ENCODE results near the gene DOCK2. TPM values are rescaled to one million over a fixed set of nuclear protein-coding genes. Genes with fewer than 3 reads are reported as not detected.

Gene DOCK2
- total RNA-seq, 4 donors from 2014 or later, result 2.3 to 11.2 (median 3.2) TPM

DNA sequence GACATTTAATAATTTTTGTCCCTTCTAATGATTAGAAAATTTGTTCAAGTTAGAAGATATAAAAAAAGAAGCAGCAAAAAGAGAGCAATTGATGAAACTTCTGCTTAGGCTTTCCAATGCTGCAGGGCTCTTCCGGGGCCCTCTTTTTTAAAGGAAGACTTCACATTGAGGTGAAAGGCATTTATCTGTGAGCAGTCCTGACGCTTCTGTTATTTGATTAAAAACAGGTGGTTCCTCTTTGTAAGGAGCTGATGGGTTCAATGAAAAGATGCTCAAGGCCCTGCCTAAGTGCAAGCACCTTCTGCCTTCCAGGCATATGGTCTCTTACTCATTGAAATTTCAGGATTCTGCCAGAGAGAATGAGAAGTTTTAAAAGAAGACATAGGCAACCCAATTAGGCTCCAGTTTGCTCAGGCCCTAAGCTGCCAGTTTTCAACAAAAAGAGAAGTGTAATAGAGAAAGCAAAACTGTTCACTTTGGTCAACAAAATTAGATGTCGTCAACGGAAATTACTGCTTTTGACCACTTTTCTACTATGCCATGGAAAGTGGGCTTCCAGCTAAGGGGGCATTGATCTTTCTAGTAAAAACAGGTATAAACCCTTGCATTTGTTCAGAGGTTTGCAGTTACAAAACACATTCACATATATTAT lies 243.1 kb downstream of the DOCK2 start:
- Histone ChIP-seq H3K27me3 (no peaks in the 10 kb centered on the region), H3K4me1 (no peaks in the 10 kb centered on the region), H3K9me3 (no peaks in the 10 kb centered on the region), H3K4me3 (no peak overlapping the region), H3K27ac (no peak overlapping the region), H3K36me3 (no peaks in the 10 kb centered on the region)
- no peak for DNase-seq (ENCODE audit: low spot score in 2 of 2)
- TF ChIP-seq, protein P1, sequence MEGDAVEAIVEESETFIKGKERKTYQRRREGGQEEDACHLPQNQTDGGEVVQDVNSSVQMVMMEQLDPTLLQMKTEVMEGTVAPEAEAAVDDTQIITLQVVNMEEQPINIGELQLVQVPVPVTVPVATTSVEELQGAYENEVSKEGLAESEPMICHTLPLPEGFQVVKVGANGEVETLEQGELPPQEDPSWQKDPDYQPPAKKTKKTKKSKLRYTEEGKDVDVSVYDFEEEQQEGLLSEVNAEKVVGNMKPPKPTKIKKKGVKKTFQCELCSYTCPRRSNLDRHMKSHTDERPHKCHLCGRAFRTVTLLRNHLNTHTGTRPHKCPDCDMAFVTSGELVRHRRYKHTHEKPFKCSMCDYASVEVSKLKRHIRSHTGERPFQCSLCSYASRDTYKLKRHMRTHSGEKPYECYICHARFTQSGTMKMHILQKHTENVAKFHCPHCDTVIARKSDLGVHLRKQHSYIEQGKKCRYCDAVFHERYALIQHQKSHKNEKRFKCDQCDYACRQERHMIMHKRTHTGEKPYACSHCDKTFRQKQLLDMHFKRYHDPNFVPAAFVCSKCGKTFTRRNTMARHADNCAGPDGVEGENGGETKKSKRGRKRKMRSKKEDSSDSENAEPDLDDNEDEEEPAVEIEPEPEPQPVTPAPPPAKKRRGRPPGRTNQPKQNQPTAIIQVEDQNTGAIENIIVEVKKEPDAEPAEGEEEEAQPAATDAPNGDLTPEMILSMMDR (IDR thresholded peaks at IDR 0.05), result no peak
- TF ChIP-seq POLR2A (IDR thresholded peaks at IDR 0.05) (no peak), EP300 (IDR thresholded peaks at IDR 0.05) (no peak), POLR2AphosphoS5 (IDR thresholded peaks at IDR 0.05) (no peak)
- WGBS, result 84% methylated on average over 4 of the region's 4 CpGs

DNA sequence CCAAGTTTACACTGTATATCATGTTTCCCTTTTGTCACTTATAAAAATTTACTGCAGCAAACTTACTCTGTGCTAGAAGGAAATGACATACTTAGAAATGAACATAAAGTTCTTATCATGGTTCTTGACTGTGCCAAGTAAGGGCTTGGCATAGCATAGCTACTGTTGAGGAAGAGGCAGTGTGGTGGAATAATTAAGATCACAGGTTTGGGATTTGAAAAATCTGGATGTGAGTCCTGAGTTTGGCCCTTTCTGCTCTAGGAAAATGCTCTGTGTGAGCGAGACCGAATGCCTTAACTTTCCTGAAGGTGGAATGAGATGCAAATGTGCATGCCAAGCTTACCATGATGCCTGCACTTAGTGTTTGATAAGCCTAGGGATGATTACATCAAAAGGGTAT lies 243.7 kb downstream of the DOCK2 start:
- Histone ChIP-seq H3K4me3 (no peak overlapping the region), H3K9me3 (no peaks in the 10 kb centered on the region), H3K27me3 (no peaks in the 10 kb centered on the region), H3K4me1 (no peaks in the 10 kb centered on the region), H3K27ac (no peak overlapping the region), H3K36me3 (no peaks in the 10 kb centered on the region)
- no peak for DNase-seq (ENCODE audit: low spot score in 2 of 2)
- no peak for TF ChIP-seq POLR2A (IDR thresholded peaks at IDR 0.05)
- no peak for TF ChIP-seq EP300 (IDR thresholded peaks at IDR 0.05)
- no peak for TF ChIP-seq POLR2AphosphoS5 (IDR thresholded peaks at IDR 0.05)
- TF ChIP-seq, protein P1 (IDR thresholded peaks at IDR 0.05), result no peak
- WGBS, result 73% methylated on average over 2 of the region's 2 CpGs

DNA sequence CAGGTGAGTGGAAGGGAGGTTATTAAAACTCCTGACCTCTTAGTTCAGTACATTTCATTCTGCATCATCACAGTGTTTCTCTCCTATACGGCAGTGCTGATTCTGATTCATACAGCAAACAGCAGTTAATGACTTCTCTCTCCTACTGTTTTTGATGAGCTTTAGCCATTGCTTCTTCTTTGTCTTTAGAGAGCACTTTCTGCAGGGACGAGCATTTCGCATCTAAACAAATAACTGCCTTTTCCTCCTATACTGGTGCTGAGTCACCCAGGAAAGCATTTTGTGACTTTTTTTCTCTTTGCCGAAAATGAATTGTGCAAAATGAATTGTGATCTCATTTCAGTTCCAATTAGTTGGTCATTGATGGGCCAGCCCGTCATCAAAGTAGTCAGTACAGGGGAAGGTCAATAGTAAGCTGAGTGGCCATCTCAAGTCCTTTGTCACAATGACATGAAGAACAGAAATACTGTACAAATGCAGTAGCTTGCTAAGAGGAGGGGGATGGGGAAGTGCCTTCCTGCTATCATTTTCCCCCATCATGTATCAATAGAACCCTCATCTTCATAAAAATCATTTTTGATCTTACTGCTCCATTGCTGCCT lies 244.7 kb downstream of the DOCK2 start:
- TF ChIP-seq EP300 (IDR thresholded peaks at IDR 0.05), result no peak
- Histone ChIP-seq H3K4me1 (no peaks in the 10 kb centered on the region), H3K27ac (no peak overlapping the region), H3K9me3 (no peaks in the 10 kb centered on the region), H3K36me3 (no peaks in the 10 kb centered on the region), H3K27me3 (no peaks in the 10 kb centered on the region), H3K4me3 (no peak overlapping the region)
- no peak for DNase-seq (ENCODE audit: low spot score in 2 of 2)
- 83% methylated on average over 5 of the region's 5 CpGs for WGBS

DNA sequence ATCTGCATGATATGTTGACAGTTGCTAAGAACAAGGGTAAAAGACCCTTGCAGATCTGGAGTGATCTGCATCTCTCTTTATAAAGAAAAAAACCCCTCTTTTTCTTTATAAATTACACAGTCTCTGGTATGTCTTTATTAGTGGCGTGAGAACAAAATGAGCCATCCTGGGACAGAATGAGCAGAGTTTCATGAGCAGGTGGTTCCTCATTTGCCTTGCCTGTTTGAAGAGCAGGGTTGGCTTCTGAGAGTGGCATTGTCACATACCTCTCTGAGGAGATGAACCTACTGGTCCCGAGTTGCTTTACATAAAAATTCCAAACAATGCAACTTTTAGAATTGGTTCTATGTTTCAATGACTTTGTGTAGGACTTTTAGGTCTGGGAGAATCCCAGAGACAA lies 249.0 kb downstream of the DOCK2 start:
- no peak overlapping the region for H3K4me3 ChIP-seq
- no peaks in the 10 kb centered on the region for H3K9me3 ChIP-seq
- H3K36me3 ChIP-seq, result no peaks in the 10 kb centered on the region
- 86% methylated on average over 2 of the region's 2 CpGs for WGBS
- H3K27me3 ChIP-seq, result no peaks in the 10 kb centered on the region
- H3K4me1 ChIP-seq, result no peaks in the 10 kb centered on the region
- H3K27ac ChIP-seq, result no peak overlapping the region
- no peak for DNase-seq (ENCODE audit: low spot score in 2 of 2)
- TF ChIP-seq POLR2AphosphoS5 (IDR thresholded peaks at IDR 0.05) (no peak), POLR2A (IDR thresholded peaks at IDR 0.05) (no peak), EP300 (IDR thresholded peaks at IDR 0.05) (no peak)
- TF ChIP-seq, protein P1 (IDR thresholded peaks at IDR 0.05), result no peak

DNA sequence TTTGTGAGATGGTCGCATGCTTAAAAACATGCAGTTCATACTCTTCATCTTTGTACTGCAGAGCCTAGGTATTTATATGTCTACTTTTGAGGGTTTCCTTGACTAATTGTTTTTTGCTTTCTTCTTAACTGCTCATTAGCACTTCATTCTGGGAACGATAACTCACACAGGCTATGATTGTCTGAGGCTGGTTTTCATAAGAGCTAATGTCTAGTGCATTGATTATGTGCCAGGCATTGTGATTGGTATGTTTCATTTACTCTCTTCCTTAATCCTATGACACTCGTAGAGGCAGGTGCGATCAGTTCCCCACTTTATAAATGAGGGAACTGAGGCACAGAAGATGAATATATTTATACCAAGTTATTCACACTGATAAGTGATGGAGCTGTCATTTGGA lies 249.6 kb downstream of the DOCK2 start:
- no peaks in the 10 kb centered on the region for H3K9me3 ChIP-seq
- TF ChIP-seq, protein P1 (IDR thresholded peaks at IDR 0.05), result no peak
- TF ChIP-seq POLR2AphosphoS5 (IDR thresholded peaks at IDR 0.05) (no peak), POLR2A (IDR thresholded peaks at IDR 0.05) (no peak), EP300 (IDR thresholded peaks at IDR 0.05) (no peak)
- H3K27ac ChIP-seq, result no peak overlapping the region
- H3K36me3 ChIP-seq, result no peaks in the 10 kb centered on the region
- 84% methylated on average over 4 of the region's 4 CpGs for WGBS
- DNase-seq (ENCODE audit: low spot score in 2 of 2), result no peak
- no peaks in the 10 kb centered on the region for H3K4me1 ChIP-seq
- H3K27me3 ChIP-seq, result no peaks in the 10 kb centered on the region
- H3K4me3 ChIP-seq, result no peak overlapping the region
